GM23338 (cell line): ENCODE measurements around the gene NT5C2. TPM values are rescaled to one million over a fixed set of nuclear protein-coding genes. Genes with fewer than 3 reads are reported as not detected.

Experiments used
- ATAC-seq: fragments of 200-7000 bp; cut with Tn5 transposase; 3 replicates; pipeline ENCODE4 v1.9.1; 2020
- DNase-seq: peaks from one replicate; pipeline ENCODE4 v3.0.0-alpha.2; 2015; ENCODE audit warnings: low spot score
- H2AFZ ChIP-seq: fragments of 200-600 bp; sonication (generic); 2 replicates; pipeline ENCODE4 v1.8.0; 2016; ENCODE audit warnings: antibody characterized with exemption, mild to moderate bottlenecking, moderate library complexity
- H3F3A ChIP-seq: fragments of 200-600 bp; sonication (generic); replicated peaks from 2 replicates; pipeline ENCODE4 v1.8.0; 2017; ENCODE audit warnings: antibody characterized with exemption, mixed run types, low read depth
- H3K27ac ChIP-seq: fragments of 200-600 bp; sonication (generic); 2 replicates; pipeline ENCODE4 v1.6.1; 2016; ENCODE audit warnings: low read depth
- H3K27me3 ChIP-seq: fragments of 200-600 bp; sonication (generic); 2 replicates; pipeline ENCODE4 v1.8.0; 2016; ENCODE audit warnings: mild to moderate bottlenecking, mixed run types, moderate library complexity; ENCODE audit not compliant: insufficient read depth
- H3K36me3 ChIP-seq: fragments of 200-600 bp; sonication (generic); 2 replicates; pipeline ENCODE4 v1.8.0; 2016; ENCODE audit warnings: mild to moderate bottlenecking; ENCODE audit not compliant: insufficient read depth
- H3K4me1 ChIP-seq: fragments of 200-600 bp; sonication (generic); 2 replicates; pipeline ENCODE4 v1.8.0; 2016; ENCODE audit warnings: mild to moderate bottlenecking, moderate library complexity; ENCODE audit not compliant: insufficient read depth
- H3K4me2 ChIP-seq: fragments of 200-600 bp; sonication (generic); 2 replicates; pipeline ENCODE4 v1.7.1; 2017; ENCODE audit warnings: mixed run types
- H3K4me3 ChIP-seq: fragments of 200-600 bp; sonication (generic); 2 replicates; pipeline ENCODE4 v1.6.1; 2016; ENCODE audit warnings: mixed run types
- H3K79me2 ChIP-seq: fragments of 200-600 bp; sonication (generic); replicated peaks from 2 replicates; pipeline ENCODE4 v1.8.0; 2017; ENCODE audit warnings: mild to moderate bottlenecking; ENCODE audit not compliant: insufficient read depth
- H3K9me2 ChIP-seq: fragments of 200-600 bp; sonication (generic); 2 replicates; pipeline ENCODE4 v1.8.0; 2017; ENCODE audit not compliant: insufficient read depth
- H4K20me1 ChIP-seq: fragments of 200-600 bp; sonication (generic); replicated peaks from 2 replicates; pipeline ENCODE4 v1.8.0; 2017; ENCODE audit warnings: mild to moderate bottlenecking; ENCODE audit not compliant: insufficient read depth
- H3K27ac Mint-ChIP-seq: 2 replicates; pipeline ENCODE4 v1.8.0; 2020; ENCODE audit warnings: inconsistent platforms, mild to moderate bottlenecking, moderate library complexity, mixed read lengths
- H3K27me3 Mint-ChIP-seq: 3 replicates; pipeline ENCODE4 v1.8.0; 2022; ENCODE audit warnings: low read depth, mild to moderate bottlenecking, moderate library complexity, mixed read lengths, inconsistent platforms; ENCODE audit not compliant: insufficient read depth, poor library complexity
- H3K36me3 Mint-ChIP-seq: 3 replicates; pipeline ENCODE4 v1.8.0; 2021; ENCODE audit warnings: low read depth, mild to moderate bottlenecking, inconsistent platforms, moderate library complexity, mixed read lengths
- H3K4me1 Mint-ChIP-seq: 3 replicates; pipeline ENCODE4 v1.8.0; 2020; ENCODE audit warnings: mild to moderate bottlenecking, inconsistent platforms, mixed read lengths
- H3K4me3 Mint-ChIP-seq: 3 replicates; pipeline ENCODE4 v1.8.0; 2021; ENCODE audit warnings: moderate library complexity, mild to moderate bottlenecking, inconsistent platforms, mixed read lengths
- H3K9me3 Mint-ChIP-seq: 3 replicates; pipeline ENCODE4 v1.8.0; 2020; ENCODE audit warnings: moderate library complexity, mild to moderate bottlenecking, inconsistent platforms, mixed read lengths
- CREB1 ChIP-seq: fragments of 250-450 bp; sonication (Bioruptor Pico); IDR thresholded peaks from 2 replicates; pipeline ENCODE4 v1.5.0; 2020; ENCODE audit warnings: low read depth, mild to moderate bottlenecking, moderate library complexity
- EZH2phosphoT487 ChIP-seq: fragments of 200-600 bp; sonication (generic); IDR thresholded peaks from one replicate; pipeline ENCODE4 v1.8.1; 2018; ENCODE audit warnings: antibody characterized with exemption; ENCODE audit not compliant: unreplicated experiment
- JUNB ChIP-seq: IDR thresholded peaks from one replicate; pipeline ENCODE4 v1.6.1; 2016; ENCODE audit warnings: antibody characterized with exemption; ENCODE audit not compliant: unreplicated experiment
- NANOG ChIP-seq: IDR thresholded peaks from 2 replicates; pipeline ENCODE4 v1.6.1; 2016; ENCODE audit warnings: antibody characterized with exemption, borderline replicate concordance
- STAT1 ChIP-seq: IDR thresholded peaks from one replicate; pipeline ENCODE4 v1.6.1; 2016; ENCODE audit warnings: antibody characterized with exemption; ENCODE audit not compliant: unreplicated experiment
- ZNF114 ChIP-seq: fragments of 250-450 bp; sonication (Bioruptor Pico); IDR thresholded peaks from 2 replicates; pipeline ENCODE4 v1.5.0; 2020; ENCODE audit warnings: mild to moderate bottlenecking, moderate library complexity
- ZNF331 ChIP-seq: fragments of 250-450 bp; sonication (Bioruptor Pico); IDR thresholded peaks from 2 replicates; pipeline ENCODE4 v1.5.0; 2020; ENCODE audit warnings: low read depth, mild to moderate bottlenecking, moderate library complexity
- polyA plus RNA-seq: library from polyadenylated mRNA; unstranded; fragments of >200 nt; fragmentation: Nextera tagmentation; extraction: Ambion mirVana; gene quantifications from 2 replicates; pipeline ENCODE4 v1.2.1, GENCODE V29; 2016
- total RNA-seq: library from RNA; depleted of rRNA; stranded (reverse); fragments of >200 nt; shearing (Covaris generic); gene quantifications from 2 replicates; pipeline ENCODE4 v1.2.3, GENCODE V29; 2014
- TF ChIP-seq, protein P1 (sequence below), 2 experiments: fragments of 200-600 bp in 1 of 2; sonication (generic) in 1 of 2; conservative IDR thresholded peaks; 2 replicates each; pipeline versions ENCODE4 v1.5.1 to v1.6.1; 2016 to 2017; ENCODE audit warnings: antibody characterized with exemption in 2 of 2, low read depth in 2 of 2, mild to moderate bottlenecking in 2 of 2, moderate library complexity in 1 of 2
- TF ChIP-seq, protein P2 (sequence below): IDR thresholded peaks from 2 replicates; pipeline ENCODE4 v1.6.1; 2016; ENCODE audit warnings: antibody characterized with exemption
- TF ChIP-seq, protein P3 (sequence below): fragments of 250-450 bp; sonication (Bioruptor Pico); IDR thresholded peaks from 2 replicates; pipeline ENCODE4 v1.5.0; 2020; ENCODE audit warnings: mild to moderate bottlenecking, moderate library complexity

The NT5C2 gene
- total and polyA plus RNA-seq, 2 experiments from 2014 or later, result 33.9 to 85.4 TPM

DNA sequence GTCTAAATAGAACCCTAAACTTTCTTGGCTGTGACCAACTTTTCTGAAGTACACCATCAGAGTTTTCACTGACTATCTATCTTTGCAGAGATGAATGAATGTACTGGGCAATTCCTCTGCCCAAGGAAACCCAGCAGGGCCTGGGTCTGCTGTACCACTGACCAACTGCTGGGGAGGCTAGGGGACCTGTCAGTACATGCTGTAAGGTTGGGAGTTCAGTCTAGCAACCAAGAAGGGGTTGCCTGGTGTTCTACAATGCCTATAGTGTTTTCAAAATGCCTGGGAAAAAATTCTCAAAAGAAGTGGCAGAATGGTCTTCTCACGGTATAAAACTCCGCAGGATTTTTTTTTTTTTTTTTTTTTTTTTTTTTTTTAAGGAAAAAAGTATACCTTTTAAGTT is 106.3 kb downstream of the NT5C2 start:
- Mint-ChIP-seq H3K27ac (no peak overlapping the region), H3K9me3 (no peaks in the 10 kb centered on the region), H3K4me1 (no peaks in the 10 kb centered on the region), H3K36me3 (peaks cover 33% of the 10 kb centered on the region), H3K27me3 (no peaks in the 10 kb centered on the region), H3K4me3 (no peak overlapping the region)
- Histone ChIP-seq H2AFZ (no peak overlapping the region), H3K27me3 (no peaks in the 10 kb centered on the region), H3K27ac (peak overlapping the region; percentile 69; the same call in 1 of the 2 replicates), H3K4me1 (no peaks in the 10 kb centered on the region), H3F3A (peaks cover 10% of the 10 kb centered on the region), H3K9me2 (no peaks in the 10 kb centered on the region), H3K4me2 (no peak overlapping the region), H3K4me3 (no peak overlapping the region), H3K79me2 (no peaks in the 10 kb centered on the region), H3K36me3 (peaks cover 36% of the 10 kb centered on the region), H4K20me1 (0 out of 2 replicates have a peak, but pooled peaks cover 3% of the 10 kb centered on the region)
- DNase-seq (no peak), ATAC-seq (peak; percentile 51; the same call in 2 of the 3 replicates)
- TF ChIP-seq, protein P1, sequence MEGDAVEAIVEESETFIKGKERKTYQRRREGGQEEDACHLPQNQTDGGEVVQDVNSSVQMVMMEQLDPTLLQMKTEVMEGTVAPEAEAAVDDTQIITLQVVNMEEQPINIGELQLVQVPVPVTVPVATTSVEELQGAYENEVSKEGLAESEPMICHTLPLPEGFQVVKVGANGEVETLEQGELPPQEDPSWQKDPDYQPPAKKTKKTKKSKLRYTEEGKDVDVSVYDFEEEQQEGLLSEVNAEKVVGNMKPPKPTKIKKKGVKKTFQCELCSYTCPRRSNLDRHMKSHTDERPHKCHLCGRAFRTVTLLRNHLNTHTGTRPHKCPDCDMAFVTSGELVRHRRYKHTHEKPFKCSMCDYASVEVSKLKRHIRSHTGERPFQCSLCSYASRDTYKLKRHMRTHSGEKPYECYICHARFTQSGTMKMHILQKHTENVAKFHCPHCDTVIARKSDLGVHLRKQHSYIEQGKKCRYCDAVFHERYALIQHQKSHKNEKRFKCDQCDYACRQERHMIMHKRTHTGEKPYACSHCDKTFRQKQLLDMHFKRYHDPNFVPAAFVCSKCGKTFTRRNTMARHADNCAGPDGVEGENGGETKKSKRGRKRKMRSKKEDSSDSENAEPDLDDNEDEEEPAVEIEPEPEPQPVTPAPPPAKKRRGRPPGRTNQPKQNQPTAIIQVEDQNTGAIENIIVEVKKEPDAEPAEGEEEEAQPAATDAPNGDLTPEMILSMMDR (conservative IDR thresholded peaks at IDR 0.05; ENCODE audit: low read depth in 2 of 2), result peak in 1 of 2 experiments; percentile 44; a peak in 2 of 4 replicates
- TF ChIP-seq STAT1 (no peak), JUNB (no peak), CREB1 (CRISPR knock-in tag) (no peak), NANOG (no peak), ZNF331 (CRISPR knock-in tag) (no peak)
- TF ChIP-seq, protein P2, sequence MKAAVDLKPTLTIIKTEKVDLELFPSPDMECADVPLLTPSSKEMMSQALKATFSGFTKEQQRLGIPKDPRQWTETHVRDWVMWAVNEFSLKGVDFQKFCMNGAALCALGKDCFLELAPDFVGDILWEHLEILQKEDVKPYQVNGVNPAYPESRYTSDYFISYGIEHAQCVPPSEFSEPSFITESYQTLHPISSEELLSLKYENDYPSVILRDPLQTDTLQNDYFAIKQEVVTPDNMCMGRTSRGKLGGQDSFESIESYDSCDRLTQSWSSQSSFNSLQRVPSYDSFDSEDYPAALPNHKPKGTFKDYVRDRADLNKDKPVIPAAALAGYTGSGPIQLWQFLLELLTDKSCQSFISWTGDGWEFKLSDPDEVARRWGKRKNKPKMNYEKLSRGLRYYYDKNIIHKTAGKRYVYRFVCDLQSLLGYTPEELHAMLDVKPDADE, result no peak

DNA sequence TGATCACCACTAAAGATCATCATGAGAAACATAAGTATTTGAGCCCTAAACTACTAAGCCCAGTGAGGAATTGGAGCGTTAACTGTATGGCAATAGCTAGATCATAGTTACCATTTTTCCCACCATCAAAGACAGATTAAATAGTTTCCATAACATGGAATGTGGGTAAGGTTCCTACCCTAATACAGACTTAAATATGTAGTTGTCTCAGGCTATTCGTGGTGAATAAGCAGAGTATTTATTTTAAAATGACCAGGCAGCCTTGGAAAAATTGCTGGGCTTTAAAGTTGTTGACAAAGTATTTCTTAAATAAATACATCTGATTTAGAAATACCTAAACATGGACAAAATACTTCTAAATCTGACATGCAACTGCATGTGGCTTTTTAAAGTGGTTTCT is 106.8 kb downstream of the NT5C2 start:
- H2AFZ ChIP-seq, result no peak overlapping the region
- Mint-ChIP-seq H3K9me3 (no peaks in the 10 kb centered on the region), H3K27ac (no peak overlapping the region), H3K4me3 (no peak overlapping the region), H3K36me3 (peaks cover 29% of the 10 kb centered on the region), H3K4me1 (no peaks in the 10 kb centered on the region), H3K27me3 (no peaks in the 10 kb centered on the region)
- ATAC-seq, result no peak
- H3F3A ChIP-seq, result peaks cover 7% of the 10 kb centered on the region
- no peaks in the 10 kb centered on the region for H3K9me2 ChIP-seq
- DNase-seq, result no peak
- no peaks in the 10 kb centered on the region for H3K4me1 ChIP-seq
- no peak overlapping the region for H3K27ac ChIP-seq
- H3K4me3 ChIP-seq, result no peak overlapping the region
- no peak overlapping the region for H3K4me2 ChIP-seq
- no peaks in the 10 kb centered on the region for H3K27me3 ChIP-seq
- peaks cover 31% of the 10 kb centered on the region for H3K36me3 ChIP-seq
- no peaks in the 10 kb centered on the region for H3K79me2 ChIP-seq
- H4K20me1 ChIP-seq, result 0 out of 2 replicates have a peak, but pooled peaks cover 3% of the 10 kb centered on the region
- TF ChIP-seq, protein P3, sequence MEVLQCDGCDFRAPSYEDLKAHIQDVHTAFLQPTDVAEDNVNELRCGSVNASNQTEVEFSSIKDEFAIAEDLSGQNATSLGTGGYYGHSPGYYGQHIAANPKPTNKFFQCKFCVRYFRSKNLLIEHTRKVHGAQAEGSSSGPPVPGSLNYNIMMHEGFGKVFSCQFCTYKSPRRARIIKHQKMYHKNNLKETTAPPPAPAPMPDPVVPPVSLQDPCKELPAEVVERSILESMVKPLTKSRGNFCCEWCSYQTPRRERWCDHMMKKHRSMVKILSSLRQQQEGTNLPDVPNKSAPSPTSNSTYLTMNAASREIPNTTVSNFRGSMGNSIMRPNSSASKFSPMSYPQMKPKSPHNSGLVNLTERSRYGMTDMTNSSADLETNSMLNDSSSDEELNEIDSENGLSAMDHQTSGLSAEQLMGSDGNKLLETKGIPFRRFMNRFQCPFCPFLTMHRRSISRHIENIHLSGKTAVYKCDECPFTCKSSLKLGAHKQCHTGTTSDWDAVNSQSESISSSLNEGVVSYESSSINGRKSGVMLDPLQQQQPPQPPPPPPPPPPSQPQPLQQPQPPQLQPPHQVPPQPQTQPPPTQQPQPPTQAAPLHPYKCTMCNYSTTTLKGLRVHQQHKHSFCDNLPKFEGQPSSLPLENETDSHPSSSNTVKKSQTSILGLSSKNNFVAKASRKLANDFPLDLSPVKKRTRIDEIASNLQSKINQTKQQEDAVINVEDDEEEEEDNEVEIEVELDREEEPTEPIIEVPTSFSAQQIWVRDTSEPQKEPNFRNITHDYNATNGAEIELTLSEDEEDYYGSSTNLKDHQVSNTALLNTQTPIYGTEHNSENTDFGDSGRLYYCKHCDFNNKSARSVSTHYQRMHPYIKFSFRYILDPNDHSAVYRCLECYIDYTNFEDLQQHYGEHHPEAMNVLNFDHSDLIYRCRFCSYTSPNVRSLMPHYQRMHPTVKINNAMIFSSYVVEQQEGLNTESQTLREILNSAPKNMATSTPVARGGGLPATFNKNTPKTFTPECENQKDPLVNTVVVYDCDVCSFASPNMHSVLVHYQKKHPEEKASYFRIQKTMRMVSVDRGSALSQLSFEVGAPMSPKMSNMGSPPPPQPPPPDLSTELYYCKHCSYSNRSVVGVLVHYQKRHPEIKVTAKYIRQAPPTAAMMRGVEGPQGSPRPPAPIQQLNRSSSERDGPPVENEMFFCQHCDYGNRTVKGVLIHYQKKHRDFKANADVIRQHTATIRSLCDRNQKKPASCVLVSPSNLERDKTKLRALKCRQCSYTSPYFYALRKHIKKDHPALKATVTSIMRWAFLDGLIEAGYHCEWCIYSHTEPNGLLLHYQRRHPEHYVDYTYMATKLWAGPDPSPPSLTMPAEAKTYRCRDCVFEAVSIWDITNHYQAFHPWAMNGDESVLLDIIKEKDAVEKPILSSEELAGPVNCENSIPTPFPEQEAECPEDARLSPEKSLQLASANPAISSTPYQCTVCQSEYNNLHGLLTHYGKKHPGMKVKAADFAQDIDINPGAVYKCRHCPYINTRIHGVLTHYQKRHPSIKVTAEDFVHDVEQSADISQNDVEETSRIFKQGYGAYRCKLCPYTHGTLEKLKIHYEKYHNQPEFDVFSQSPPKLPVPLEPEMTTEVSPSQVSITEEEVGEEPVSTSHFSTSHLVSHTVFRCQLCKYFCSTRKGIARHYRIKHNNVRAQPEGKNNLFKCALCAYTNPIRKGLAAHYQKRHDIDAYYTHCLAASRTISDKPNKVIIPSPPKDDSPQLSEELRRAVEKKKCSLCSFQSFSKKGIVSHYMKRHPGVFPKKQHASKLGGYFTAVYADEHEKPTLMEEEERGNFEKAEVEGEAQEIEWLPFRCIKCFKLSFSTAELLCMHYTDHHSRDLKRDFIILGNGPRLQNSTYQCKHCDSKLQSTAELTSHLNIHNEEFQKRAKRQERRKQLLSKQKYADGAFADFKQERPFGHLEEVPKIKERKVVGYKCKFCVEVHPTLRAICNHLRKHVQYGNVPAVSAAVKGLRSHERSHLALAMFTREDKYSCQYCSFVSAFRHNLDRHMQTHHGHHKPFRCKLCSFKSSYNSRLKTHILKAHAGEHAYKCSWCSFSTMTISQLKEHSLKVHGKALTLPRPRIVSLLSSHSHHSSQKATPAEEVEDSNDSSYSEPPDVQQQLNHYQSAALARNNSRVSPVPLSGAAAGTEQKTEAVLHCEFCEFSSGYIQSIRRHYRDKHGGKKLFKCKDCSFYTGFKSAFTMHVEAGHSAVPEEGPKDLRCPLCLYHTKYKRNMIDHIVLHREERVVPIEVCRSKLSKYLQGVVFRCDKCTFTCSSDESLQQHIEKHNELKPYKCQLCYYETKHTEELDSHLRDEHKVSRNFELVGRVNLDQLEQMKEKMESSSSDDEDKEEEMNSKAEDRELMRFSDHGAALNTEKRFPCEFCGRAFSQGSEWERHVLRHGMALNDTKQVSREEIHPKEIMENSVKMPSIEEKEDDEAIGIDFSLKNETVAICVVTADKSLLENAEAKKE (CRISPR knock-in tag), result no peak
- TF ChIP-seq ZNF114 (CRISPR knock-in tag) (no peak), EZH2phosphoT487 (no peak), ZNF331 (CRISPR knock-in tag) (no peak)
